Kidney (tissue), 14 donors: ENCODE data around the gene PCDHA1. TPM values are rescaled to one million over a fixed set of nuclear protein-coding genes. Genes with fewer than 3 reads are reported as not detected.

Experiments
- DNase-seq, 5 donors: peaks; one replicate each; pipeline ENCODE4 v3.0.0-alpha.2; 2013 to 2020
- FAIRE-seq: peaks from 2 replicates; lab custom pipeline; 2012; peaks lifted over from hg19 to GRCh38; lab: Jason Lieb, UNC
- H3K27ac ChIP-seq, 2 donors: one replicate each; pipeline ENCODE4 v1.7.0; 2013; ENCODE audit warnings: low read depth in 2 of 2, low read length in 2 of 2, inconsistent platforms in 1 of 2
- H3K27me3 ChIP-seq: one replicate; pipeline ENCODE4 v1.7.1; 2013; ENCODE audit warnings: low read length, inconsistent platforms; ENCODE audit not compliant: control insufficient read depth, insufficient read depth
- H3K36me3 ChIP-seq, 3 donors: one replicate each; pipeline versions ENCODE4 v1.7.0 to v1.7.1; 2013; ENCODE audit warnings: low read length in 3 of 3, control low read depth in 1 of 3, inconsistent platforms in 1 of 3; ENCODE audit not compliant: insufficient read depth in 3 of 3, control insufficient read depth in 2 of 3
- H3K4me1 ChIP-seq, 3 donors: one replicate each; pipeline versions ENCODE4 v1.7.0 to v1.7.1; 2013; ENCODE audit warnings: low read length in 3 of 3, inconsistent platforms in 1 of 3, low read depth in 1 of 3; ENCODE audit not compliant: control insufficient read depth in 2 of 3, insufficient read depth in 2 of 3
- H3K4me3 ChIP-seq, 3 donors: one replicate each; pipeline versions ENCODE4 v1.7.0 to v1.8.1; 2013; ENCODE audit warnings: low read length in 3 of 3, control low read depth in 1 of 3, inconsistent platforms in 1 of 3
- H3K9ac ChIP-seq, 3 donors: one replicate each; pipeline versions ENCODE4 v1.7.0 to v1.7.1; 2013; ENCODE audit warnings: low read length in 3 of 3, control low read depth in 1 of 3, inconsistent platforms in 1 of 3
- H3K9me3 ChIP-seq, 3 donors: one replicate each; pipeline versions ENCODE4 v1.7.0 to v1.7.1; 2013; ENCODE audit warnings: low read length in 3 of 3, control low read depth in 1 of 3, inconsistent platforms in 1 of 3; ENCODE audit not compliant: control insufficient read depth in 2 of 3, insufficient read depth in 1 of 3
- intact Hi-C: fragments of 100-400 bp; cut with DNase I; formaldehyde crosslinking; loops from one replicate; pipeline ENCODE4 v1.11.1; 2022
- polyA plus RNA-seq: library from polyadenylated mRNA; stranded (reverse); fragments of 350-450 nt; fragmentation: Illumina TruSeq; extraction: RNeasy Lipid Tissue Mini Kit (QIAGEN cat#74804); gene quantifications from one replicate; pipeline ENCODE4 v1.2.3, GENCODE V29; 2014; ENCODE audit warnings: low read depth, low replicate concordance; ENCODE audit not compliant: insufficient read depth
- total RNA-seq: library from RNA; stranded (reverse); fragmentation: NEBNext Ultra II Directional; extraction: Animal tissue kit (Norgen Biotek cat#: 25700); gene quantifications from one replicate; pipeline ENCODE4 v1.2.1, GENCODE V29; 2021
- TF ChIP-seq, protein P1 (sequence below): IDR thresholded peaks from 3 replicates; pipeline ENCODE4 v1.5.1; 2012; ENCODE audit warnings: mild to moderate bottlenecking, moderate library complexity, borderline replicate concordance; ENCODE audit not compliant: insufficient read depth; ENCODE audit errors: extremely low read depth
- donor health status: control.
- donor health status: control.
- donor health status: control.
- donor health status: control.
- donor health status: control.
- donor health status: DM: yes; HTN: yes; CAD: no.
- donor health status: Normal renal cell carcinoma (clear cell type).

The PCDHA1 gene
- total and polyA plus RNA-seq, 2 donors from 2014 or later = 0.13 TPM; not detected in 1

DNA sequence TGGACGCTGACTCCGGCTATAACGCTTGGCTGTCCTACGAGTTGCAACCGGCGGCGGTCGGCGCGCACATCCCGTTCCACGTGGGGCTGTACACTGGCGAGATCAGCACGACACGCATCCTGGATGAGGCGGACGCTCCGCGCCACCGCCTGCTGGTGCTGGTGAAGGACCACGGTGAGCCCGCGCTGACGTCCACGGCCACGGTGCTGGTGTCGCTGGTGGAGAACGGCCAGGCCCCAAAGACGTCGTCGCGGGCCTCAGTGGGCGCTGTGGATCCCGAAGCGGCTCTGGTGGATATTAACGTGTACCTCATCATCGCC is 91.3 kb downstream of the PCDHA1 start:
- no peak overlapping the region for H3K27ac ChIP-seq
- TF ChIP-seq, protein P1, sequence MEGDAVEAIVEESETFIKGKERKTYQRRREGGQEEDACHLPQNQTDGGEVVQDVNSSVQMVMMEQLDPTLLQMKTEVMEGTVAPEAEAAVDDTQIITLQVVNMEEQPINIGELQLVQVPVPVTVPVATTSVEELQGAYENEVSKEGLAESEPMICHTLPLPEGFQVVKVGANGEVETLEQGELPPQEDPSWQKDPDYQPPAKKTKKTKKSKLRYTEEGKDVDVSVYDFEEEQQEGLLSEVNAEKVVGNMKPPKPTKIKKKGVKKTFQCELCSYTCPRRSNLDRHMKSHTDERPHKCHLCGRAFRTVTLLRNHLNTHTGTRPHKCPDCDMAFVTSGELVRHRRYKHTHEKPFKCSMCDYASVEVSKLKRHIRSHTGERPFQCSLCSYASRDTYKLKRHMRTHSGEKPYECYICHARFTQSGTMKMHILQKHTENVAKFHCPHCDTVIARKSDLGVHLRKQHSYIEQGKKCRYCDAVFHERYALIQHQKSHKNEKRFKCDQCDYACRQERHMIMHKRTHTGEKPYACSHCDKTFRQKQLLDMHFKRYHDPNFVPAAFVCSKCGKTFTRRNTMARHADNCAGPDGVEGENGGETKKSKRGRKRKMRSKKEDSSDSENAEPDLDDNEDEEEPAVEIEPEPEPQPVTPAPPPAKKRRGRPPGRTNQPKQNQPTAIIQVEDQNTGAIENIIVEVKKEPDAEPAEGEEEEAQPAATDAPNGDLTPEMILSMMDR = no peak
- peaks cover 0 to 7% (median 5%) of the 10 kb centered on the region in 3 donors for H3K9me3 ChIP-seq
- H3K4me1 ChIP-seq = no peaks in the 10 kb centered on the region
- intact Hi-C loops = no loop called here
- H3K9ac ChIP-seq = no peak overlapping the region
- H3K27me3 ChIP-seq = no peaks in the 10 kb centered on the region
- FAIRE-seq (no peak), DNase-seq (peak in 1 of 5 donors; percentile 59)
- H3K4me3 ChIP-seq = no peak overlapping the region
- H3K36me3 ChIP-seq = no peaks in the 10 kb centered on the region

DNA sequence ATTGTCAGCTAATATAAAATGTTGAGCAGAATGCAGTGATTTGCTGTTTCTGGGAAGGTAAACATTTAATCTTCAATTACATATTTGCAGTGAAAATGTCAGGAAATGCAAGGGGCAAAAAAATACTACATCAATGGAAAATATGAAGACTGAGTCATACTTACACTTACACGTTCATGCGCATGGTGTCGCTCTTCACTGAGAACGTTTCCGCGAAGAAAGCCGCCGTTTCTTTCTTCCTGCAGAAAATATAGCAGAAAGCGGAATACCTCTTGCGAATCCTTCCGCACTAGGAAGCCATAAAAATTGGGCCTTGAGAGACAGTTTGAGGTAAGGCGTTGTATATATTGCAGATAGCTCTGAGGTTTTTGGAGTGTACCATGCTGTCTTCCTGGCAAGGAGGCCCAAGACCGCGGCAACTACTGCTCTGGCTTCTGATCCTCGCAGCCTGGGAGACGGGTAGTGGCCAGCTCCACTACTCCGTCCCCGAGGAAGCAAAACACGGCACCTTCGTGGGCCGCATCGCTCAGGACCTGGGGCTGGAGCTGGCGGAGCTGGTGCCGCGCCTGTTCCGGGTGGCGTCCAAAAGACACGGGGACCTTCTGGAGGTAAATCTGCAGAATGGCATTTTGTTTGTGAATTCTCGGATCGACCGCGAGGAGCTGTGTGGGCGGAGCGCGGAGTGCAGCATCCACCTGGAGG is 96.1 kb downstream of the PCDHA1 start, which contains the start of gene PCDHA13:
PCDHA13 (plus strand) TSS at position 236 of the 702 bp plus-strand sequence; CDS start at position 381, 145 bp downstream.
- Histone ChIP-seq H3K36me3 (no peaks in the 10 kb centered on the region), H3K4me1 (no peaks in the 10 kb centered on the region), H3K27me3 (no peaks in the 10 kb centered on the region), H3K27ac (no peak within 1 kb of the TSS), H3K9ac (no peak within 1 kb of the TSS), H3K9me3 (peaks cover 1 to 11% (median 8%) of the 10 kb centered on the region in 3 donors), H3K4me3 (peak within 1 kb of the TSS in 2 of 3 donors; percentile 37 to 44)
- TF ChIP-seq, protein P1 = peak; percentile 20
- peak in 2 of 5 donors; percentile 1 to 9 for DNase-seq
- FAIRE-seq = no peak
- intact Hi-C loops = no loop called here

DNA sequence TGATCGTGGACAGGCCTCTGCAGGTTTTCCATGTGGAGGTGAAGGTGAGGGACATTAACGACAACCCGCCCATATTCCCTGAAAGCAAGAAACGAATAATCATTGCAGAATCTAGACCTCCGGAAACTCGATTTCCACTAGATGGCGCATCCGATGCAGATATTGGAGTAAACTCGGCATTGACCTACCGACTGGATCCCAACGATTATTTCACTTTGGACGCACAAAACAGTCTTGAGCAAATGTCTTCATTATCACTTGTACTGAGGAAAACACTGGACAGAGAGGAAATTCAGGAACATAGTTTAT is 96.6 kb downstream of the PCDHA1 start:
- TF ChIP-seq, protein P1 = no peak
- peak overlapping the region in 1 of 3 donors; percentile 44 for H3K4me3 ChIP-seq
- intact Hi-C loops = no loop called here
- FAIRE-seq = no peak
- DNase-seq = no peak
- H3K9me3 ChIP-seq = peaks cover 1 to 11% (median 8%) of the 10 kb centered on the region in 3 donors
- no peak overlapping the region for H3K9ac ChIP-seq
- no peaks in the 10 kb centered on the region for H3K4me1 ChIP-seq
- no peaks in the 10 kb centered on the region for H3K27me3 ChIP-seq
- no peak overlapping the region for H3K27ac ChIP-seq
- no peaks in the 10 kb centered on the region for H3K36me3 ChIP-seq
